ENCODE results near the gene RPL22. TPM values are rescaled to one million over a fixed set of nuclear protein-coding genes. Genes with fewer than 3 reads are reported as not detected.

RPL22 gene
- polyA plus RNA-seq, 1 donor (not counting 4 experiments of a cell fraction or from before 2014, with no cell fraction given): 421 TPM

- H3K9me1 ChIP-seq (ENCODE audit: control insufficient read depth, extremely low read depth, insufficient read depth, low read length): no peaks in the 10 kb centered on the region
- dilution Hi-C loops (cut with MboI; ENCODE audit: extremely low pct_ligation_motif_present, low sequenced_read_pairs): no loop called here
- H3K27me3 ChIP-seq (ENCODE audit: control insufficient read depth, extremely low read depth, insufficient read depth, low read length): no peaks in the 10 kb centered on the region
- no peak overlapping the region for H3K9ac ChIP-seq (ENCODE audit: control insufficient read depth, extremely low read depth, insufficient read depth, low read length)
- no peak overlapping the region for H3K27ac ChIP-seq (ENCODE audit: control insufficient read depth, insufficient read depth, low read length)
- no peak overlapping the region for H3K4me2 ChIP-seq (ENCODE audit: control insufficient read depth, extremely low read depth, insufficient read depth, low read depth, low read length)
- no peaks in the 10 kb centered on the region for H3K79me2 ChIP-seq (ENCODE audit: control insufficient read depth, insufficient read depth, low read length)
- H3K36me3 ChIP-seq (ENCODE audit: control insufficient read depth in 2 of 2, extremely low read depth in 1 of 2, insufficient read depth in 2 of 2, low read length in 2 of 2): peaks cover 18 to 36% of the 10 kb centered on the region in 2 experiments
- FAIRE-seq (no peak), DNase-seq (ENCODE audit: low read depth, low spot score) (no peak)
- no peak overlapping the region for H3K4me3 ChIP-seq (ENCODE audit: control insufficient read depth in 2 of 3, extremely low read depth in 1 of 3, insufficient read depth in 2 of 3, low read depth in 1 of 3, low read length in 3 of 3)
- no peak overlapping the region for H2AFZ ChIP-seq (ENCODE audit: control insufficient read depth, low read length)
- H4K20me1 ChIP-seq (ENCODE audit: control insufficient read depth, extremely low read depth, insufficient read depth, low read length): no peaks in the 10 kb centered on the region
- H3K4me1 ChIP-seq (ENCODE audit: control insufficient read depth, extremely low read depth, insufficient read depth, low read length): peaks cover 14% of the 10 kb centered on the region
- no peaks in the 10 kb centered on the region for H3K9me3 ChIP-seq (ENCODE audit: control insufficient read depth, low read depth, low read length)
- TF ChIP-seq CTCF (optimal IDR thresholded peaks at IDR 0.05 in 1 of 3, IDR thresholded peaks at IDR 0.05 in 1 of 3, conservative IDR thresholded peaks at IDR 0.05 in 1 of 3; ENCODE audit: extremely low read depth in 1 of 3, insufficient read depth in 2 of 3, low read length in 3 of 3) (no peak), EZH2 (IDR thresholded peaks at IDR 0.05; ENCODE audit: low read length) (no peak)
Observed at GRCh38 chr1:6222636-6223035, 23.2 kb upstream of the RPL22 start.

GRCh38 chr1:6221210-6221784, 21.9 kb upstream of the RPL22 start:
- peaks cover 16 to 27% of the 10 kb centered on the region in 2 experiments for H3K36me3 ChIP-seq (ENCODE audit: control insufficient read depth in 2 of 2, extremely low read depth in 1 of 2, insufficient read depth in 2 of 2, low read length in 2 of 2)
- DNase-seq (ENCODE audit: low read depth, low spot score): no peak
- H3K27me3 ChIP-seq (ENCODE audit: control insufficient read depth, extremely low read depth, insufficient read depth, low read length): no peaks in the 10 kb centered on the region
- no peaks in the 10 kb centered on the region for H4K20me1 ChIP-seq (ENCODE audit: control insufficient read depth, extremely low read depth, insufficient read depth, low read length)
- FAIRE-seq: no peak
- no peak overlapping the region for H2AFZ ChIP-seq (ENCODE audit: control insufficient read depth, low read length)
- H3K9ac ChIP-seq (ENCODE audit: control insufficient read depth, extremely low read depth, insufficient read depth, low read length): no peak overlapping the region
- H3K4me3 ChIP-seq (ENCODE audit: control insufficient read depth in 2 of 3, extremely low read depth in 1 of 3, insufficient read depth in 2 of 3, low read depth in 1 of 3, low read length in 3 of 3): no peak overlapping the region
- H3K79me2 ChIP-seq (ENCODE audit: control insufficient read depth, insufficient read depth, low read length): no peaks in the 10 kb centered on the region
- peak overlapping the region; percentile 46 for H3K27ac ChIP-seq (ENCODE audit: control insufficient read depth, insufficient read depth, low read length)
- TF ChIP-seq EZH2 (IDR thresholded peaks at IDR 0.05; ENCODE audit: low read length): no peak
- no peak for TF ChIP-seq CTCF (optimal IDR thresholded peaks at IDR 0.05 in 1 of 3, IDR thresholded peaks at IDR 0.05 in 1 of 3, conservative IDR thresholded peaks at IDR 0.05 in 1 of 3; ENCODE audit: extremely low read depth in 1 of 3, insufficient read depth in 2 of 3, low read length in 3 of 3)
- dilution Hi-C loops (cut with MboI; ENCODE audit: extremely low pct_ligation_motif_present, low sequenced_read_pairs): no loop called here
- no peak overlapping the region for H3K4me2 ChIP-seq (ENCODE audit: control insufficient read depth, extremely low read depth, insufficient read depth, low read depth, low read length)
- peaks cover 14% of the 10 kb centered on the region for H3K4me1 ChIP-seq (ENCODE audit: control insufficient read depth, extremely low read depth, insufficient read depth, low read length)
- H3K9me1 ChIP-seq (ENCODE audit: control insufficient read depth, extremely low read depth, insufficient read depth, low read length): no peaks in the 10 kb centered on the region
- H3K9me3 ChIP-seq (ENCODE audit: control insufficient read depth, low read depth, low read length): no peaks in the 10 kb centered on the region

Measured in keratinocyte (primary cell).